MV-4-11 (cell line): ENCODE results near the gene SOD2.
"Not testable (repeated sequence)": the region's sequence is repeated elsewhere in the genome, so short reads cannot be mapped to it uniquely, and the experiment has no call there.

Source experiments
- DNase-seq: peaks from one replicate; lab custom pipeline; 2025; lab: John Stamatoyannopoulos, UW

Gene SOD2

GRCh38 chr6:159693128-159693893 is at the start of gene SOD2:
TSS of gene SOD2 (minus strand) at chr6:159693241. CDS start at chr6:159693167, 74 bp downstream.
- peak; percentile 71 for DNase-seq

- DNase-seq: no peak
Measured at GRCh38 chr6:159742165-159742564, 49.1 kb upstream of the SOD2 start.

- peak; percentile 44 for DNase-seq
Measured at GRCh38 chr6:159739341-159739740, 46.3 kb upstream of the SOD2 start.

- DNase-seq: no peak
Measured at GRCh38 chr6:159736908-159737307, 43.9 kb upstream of the SOD2 start.

GRCh38 chr6:159733395-159733794 is 40.4 kb upstream of the SOD2 start:
- DNase-seq: not testable (repeated sequence)

- DNase-seq: not testable (repeated sequence)
Measured at GRCh38 chr6:159732550-159732949, 39.5 kb upstream of the SOD2 start.

GRCh38 chr6:159730332-159730676 is 37.3 kb upstream of the SOD2 start:
- no peak for DNase-seq

- peak; percentile 38 for DNase-seq
Measured at GRCh38 chr6:159729598-159730331, 36.7 kb upstream of the SOD2 start.

- DNase-seq: no peak
Measured at GRCh38 chr6:159728531-159728964, 35.5 kb upstream of the SOD2 start.

GRCh38 chr6:159727717-159728445 is 34.8 kb upstream of the SOD2 start:
- DNase-seq: no peak

- peak; percentile 93 for DNase-seq
Measured at GRCh38 chr6:159726918-159727716, 34.1 kb upstream of the SOD2 start, which contains the start of gene WTAP. TSS of gene WTAP (plus strand) at chr6:159727506. CDS start at chr6:159736266, 8,760 bp downstream.

GRCh38 chr6:159726255-159726917 is 33.3 kb upstream of the SOD2 start:
- no peak for DNase-seq

- DNase-seq: not testable (repeated sequence)
Measured at GRCh38 chr6:159725208-159725607, 32.2 kb upstream of the SOD2 start.

GRCh38 chr6:159724778-159725177 is 31.7 kb upstream of the SOD2 start:
- DNase-seq: no peak

- DNase-seq: no peak
Measured at GRCh38 chr6:159723259-159723658, 30.2 kb upstream of the SOD2 start.

GRCh38 chr6:159722655-159723054 is 29.6 kb upstream of the SOD2 start:
- no peak for DNase-seq

GRCh38 chr6:159721981-159722380 is 28.9 kb upstream of the SOD2 start:
- not testable (repeated sequence) for DNase-seq

GRCh38 chr6:159720708-159721107 is 27.7 kb upstream of the SOD2 start:
- DNase-seq: no peak

GRCh38 chr6:159719287-159719686 is 26.2 kb upstream of the SOD2 start:
- no peak for DNase-seq

GRCh38 chr6:159718634-159719033 is 25.6 kb upstream of the SOD2 start:
- no peak for DNase-seq
